GM20000 (cell line): ENCODE results near the gene ADRA2C.

ENCODE experiments used
- DNase-seq: peaks from one replicate; pipeline ENCODE4 v3.0.0; 2012; ENCODE audit warnings: low spot score
- CTCF ChIP-seq: IDR thresholded peaks from 2 replicates; pipeline ENCODE4 v1.5.1; 2012; ENCODE audit warnings: mild to moderate bottlenecking, control low read depth; ENCODE audit errors: extremely low read depth, missing control alignments

Gene ADRA2C

DNA sequence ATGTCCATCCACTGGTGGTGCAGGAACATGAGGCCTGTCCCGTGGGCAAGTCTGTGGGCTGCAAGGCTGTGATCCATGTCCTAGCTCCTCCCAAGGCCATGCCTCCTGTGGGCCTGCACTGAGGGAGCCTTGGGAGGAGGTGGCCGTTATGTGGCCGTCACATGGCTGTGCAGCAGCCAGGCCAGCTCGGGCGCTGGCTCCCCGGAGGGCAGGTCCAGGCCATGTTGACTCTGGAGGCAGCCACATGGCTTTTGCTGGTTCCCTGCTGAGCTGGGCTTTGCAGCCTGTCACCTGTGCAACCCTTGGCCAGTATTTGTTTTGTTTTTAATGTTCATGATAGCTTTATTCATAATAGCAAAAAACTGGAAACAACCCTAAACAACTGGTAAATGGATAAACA is 13.3 kb downstream of the ADRA2C start:
- no peak for TF ChIP-seq CTCF
- DNase-seq: no peak

- DNase-seq: no peak
Measured at GRCh38 chr4:3780347-3781171, 14.4 kb downstream of the ADRA2C start.

DNA sequence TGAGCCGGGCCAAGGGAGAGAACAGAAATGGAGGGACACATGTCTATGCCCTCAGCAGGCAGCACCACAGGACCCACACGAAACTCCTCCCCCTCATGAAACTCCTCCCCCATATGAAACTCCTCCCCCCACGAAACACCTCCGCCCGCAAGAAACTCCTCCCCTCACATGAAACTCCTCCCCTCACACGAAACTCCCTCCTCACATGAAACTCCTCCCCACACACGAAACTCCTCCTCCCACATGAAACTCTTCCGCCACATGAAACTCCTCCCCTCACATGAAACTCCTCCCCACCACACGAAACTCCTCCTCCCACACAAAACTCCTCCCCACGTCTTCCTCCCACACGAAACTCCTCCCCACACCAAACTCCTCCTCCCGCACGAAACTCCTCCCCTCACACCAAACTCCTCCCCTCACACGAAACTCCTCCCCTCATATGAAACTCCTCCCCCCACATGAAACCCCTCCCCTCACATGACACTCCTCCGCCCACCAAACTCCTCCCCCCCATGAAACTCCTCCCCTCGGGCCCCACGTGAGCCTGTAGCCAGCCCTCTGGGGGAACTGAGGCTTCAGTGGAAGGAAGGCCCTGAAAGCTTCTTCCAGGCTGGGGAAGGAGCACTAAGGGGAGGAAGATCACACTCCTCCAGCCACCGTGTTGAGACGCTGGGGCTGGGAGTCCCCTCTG is 15.2 kb downstream of the ADRA2C start:
- no peak for DNase-seq
- TF ChIP-seq CTCF: no peak

More at GRCh38 chr4:3780347-3781171, 14.4 kb downstream of the ADRA2C start:
- TF ChIP-seq CTCF: no peak

- DNase-seq: no peak
- TF ChIP-seq CTCF: no peak
Measured at GRCh38 chr4:3781997-3782930, 16.1 kb downstream of the ADRA2C start.

GRCh38 chr4:3783693-3784306 is 17.6 kb downstream of the ADRA2C start:
- TF ChIP-seq CTCF: peak; percentile 21
- no peak for DNase-seq

DNA sequence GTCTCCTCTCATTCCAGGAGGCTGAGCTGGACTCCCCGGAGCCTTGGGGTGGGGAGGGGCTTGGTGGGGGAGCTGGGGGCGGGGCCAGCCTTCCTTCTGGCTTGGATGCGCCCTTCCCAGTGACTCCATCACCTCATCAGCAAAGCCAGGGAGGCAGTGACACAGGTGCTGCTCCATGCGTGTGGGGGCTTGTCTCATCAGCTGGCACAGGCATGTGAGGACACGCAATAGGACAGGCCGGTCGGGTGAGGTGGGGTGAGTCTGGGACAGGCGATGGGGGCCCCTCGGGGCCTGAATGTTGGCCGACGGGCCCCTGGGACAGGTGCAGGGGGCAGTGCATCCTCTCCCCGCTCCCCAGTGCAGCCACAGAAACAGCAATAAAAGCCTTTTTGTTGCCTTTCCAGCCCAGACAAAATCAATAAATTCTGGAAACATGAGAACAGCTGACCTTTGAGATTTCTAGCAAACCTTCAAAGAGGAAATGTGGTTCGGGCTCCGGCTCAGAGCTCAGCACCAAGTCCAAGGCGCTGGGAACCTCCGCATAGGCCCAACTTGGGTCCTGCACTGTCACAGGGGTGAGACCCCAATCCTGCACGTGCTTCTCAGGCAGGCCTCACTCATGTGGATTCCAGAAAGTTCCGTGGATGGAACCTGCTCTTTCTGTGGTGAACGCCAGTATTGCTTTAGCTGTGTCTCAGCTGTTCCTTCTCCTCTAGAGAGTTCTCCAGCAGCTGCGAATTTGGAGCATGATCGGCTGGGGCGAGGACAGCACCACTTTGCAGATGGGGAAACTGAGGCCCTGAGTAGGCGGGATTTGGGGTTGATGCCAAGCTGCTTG is 18.5 kb downstream of the ADRA2C start:
- no peak for DNase-seq
- no peak for TF ChIP-seq CTCF
